Coronary artery (tissue), 2 donors: ENCODE measurements around the gene UCP2.

Experiments used
- DNase-seq: peaks from one replicate; pipeline ENCODE4 v3.0.0-alpha.2; 2017; ENCODE audit warnings: low spot score
- H3K27ac ChIP-seq, 2 donors: fragments of 200-600 bp; sonication (generic); one replicate each; pipeline ENCODE4 v1.5.1; 2016 to 2019
- H3K4me3 ChIP-seq: fragments of 200-600 bp; sonication (generic); 2 replicates; pipeline ENCODE4 v1.5.1; 2016; ENCODE audit warnings: mild to moderate bottlenecking, moderate library complexity
- TF ChIP-seq, protein P1 (sequence below): fragments of 200-600 bp; sonication (generic); IDR thresholded peaks from one replicate; pipeline ENCODE4 v1.5.1; 2019; ENCODE audit warnings: antibody characterized with exemption

UCP2 gene

GRCh38 chr11:74015919-74016684 lies 33.5 kb upstream of the UCP2 start:
- DNase-seq = no peak
- Histone ChIP-seq H3K27ac (no peak overlapping the region), H3K4me3 (no peak overlapping the region)
- TF ChIP-seq, protein P1, sequence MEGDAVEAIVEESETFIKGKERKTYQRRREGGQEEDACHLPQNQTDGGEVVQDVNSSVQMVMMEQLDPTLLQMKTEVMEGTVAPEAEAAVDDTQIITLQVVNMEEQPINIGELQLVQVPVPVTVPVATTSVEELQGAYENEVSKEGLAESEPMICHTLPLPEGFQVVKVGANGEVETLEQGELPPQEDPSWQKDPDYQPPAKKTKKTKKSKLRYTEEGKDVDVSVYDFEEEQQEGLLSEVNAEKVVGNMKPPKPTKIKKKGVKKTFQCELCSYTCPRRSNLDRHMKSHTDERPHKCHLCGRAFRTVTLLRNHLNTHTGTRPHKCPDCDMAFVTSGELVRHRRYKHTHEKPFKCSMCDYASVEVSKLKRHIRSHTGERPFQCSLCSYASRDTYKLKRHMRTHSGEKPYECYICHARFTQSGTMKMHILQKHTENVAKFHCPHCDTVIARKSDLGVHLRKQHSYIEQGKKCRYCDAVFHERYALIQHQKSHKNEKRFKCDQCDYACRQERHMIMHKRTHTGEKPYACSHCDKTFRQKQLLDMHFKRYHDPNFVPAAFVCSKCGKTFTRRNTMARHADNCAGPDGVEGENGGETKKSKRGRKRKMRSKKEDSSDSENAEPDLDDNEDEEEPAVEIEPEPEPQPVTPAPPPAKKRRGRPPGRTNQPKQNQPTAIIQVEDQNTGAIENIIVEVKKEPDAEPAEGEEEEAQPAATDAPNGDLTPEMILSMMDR = no peak

DNA sequence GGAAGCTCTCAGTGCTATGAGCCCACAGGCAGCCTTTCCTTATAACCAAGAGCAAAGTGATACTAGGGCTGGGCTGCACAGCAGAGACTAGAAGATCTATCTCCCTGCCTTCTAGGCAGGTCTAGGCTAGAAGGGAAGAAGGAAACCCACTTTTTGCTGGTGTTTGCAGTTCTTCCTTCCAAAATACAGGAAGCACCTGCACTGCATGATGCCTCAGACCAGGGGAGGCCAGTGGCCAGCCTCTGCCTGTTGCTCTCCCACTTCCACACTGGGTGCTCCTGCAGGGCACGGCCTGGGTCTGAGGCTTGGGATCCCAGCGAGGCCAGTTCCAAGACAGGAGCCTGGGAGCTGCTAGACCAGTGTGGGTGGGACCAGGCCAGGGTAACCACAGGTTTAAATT lies 32.2 kb upstream of the UCP2 start:
- H3K27ac ChIP-seq = peak overlapping the region in 1 of 2 donors; percentile 13
- no peak for DNase-seq
- TF ChIP-seq, protein P1 = no peak
- no peak overlapping the region for H3K4me3 ChIP-seq

- no peak overlapping the region for H3K27ac ChIP-seq
- H3K4me3 ChIP-seq = no peak overlapping the region
- no peak for DNase-seq
- TF ChIP-seq, protein P1 = no peak
Observed at GRCh38 chr11:74013141-74013540, 30.5 kb upstream of the UCP2 start.

DNA sequence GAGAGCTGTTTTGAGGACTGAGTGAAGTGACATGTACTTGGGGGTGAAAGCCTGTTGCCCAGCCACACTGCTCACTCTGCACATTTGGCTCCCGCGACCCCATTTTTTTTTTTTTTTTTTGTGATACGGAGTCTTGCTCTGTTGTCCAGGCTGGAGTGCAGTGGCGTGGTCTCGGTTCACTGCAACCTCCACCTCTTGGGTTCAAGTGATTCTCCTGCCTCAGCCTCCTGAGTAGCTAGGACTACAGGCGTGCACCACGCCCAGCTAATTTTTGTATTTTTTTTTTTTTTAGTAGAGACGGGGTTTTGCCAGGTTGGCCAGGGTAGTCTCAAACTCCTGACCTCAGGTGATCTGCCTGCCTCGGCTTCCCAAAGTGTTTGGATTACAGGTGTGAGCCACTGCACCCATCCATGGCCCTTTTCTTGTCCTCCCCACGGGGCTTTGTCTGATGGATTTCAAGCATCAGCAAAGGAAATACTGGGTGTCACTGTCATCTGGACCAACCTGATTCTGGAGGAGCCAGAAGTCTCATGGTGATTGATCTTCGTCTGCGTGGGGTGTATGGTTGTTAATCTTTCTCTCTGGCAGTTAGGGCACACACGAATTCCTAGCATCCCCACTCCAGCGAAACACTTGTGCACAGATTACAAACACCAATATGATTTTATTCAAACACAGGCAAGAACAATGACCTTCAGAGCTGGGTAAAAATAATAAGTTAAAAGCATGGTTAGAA lies 29.6 kb upstream of the UCP2 start:
- TF ChIP-seq, protein P1 = no peak
- Histone ChIP-seq H3K4me3 (no peak overlapping the region), H3K27ac (no peak overlapping the region)
- no peak for DNase-seq

DNA sequence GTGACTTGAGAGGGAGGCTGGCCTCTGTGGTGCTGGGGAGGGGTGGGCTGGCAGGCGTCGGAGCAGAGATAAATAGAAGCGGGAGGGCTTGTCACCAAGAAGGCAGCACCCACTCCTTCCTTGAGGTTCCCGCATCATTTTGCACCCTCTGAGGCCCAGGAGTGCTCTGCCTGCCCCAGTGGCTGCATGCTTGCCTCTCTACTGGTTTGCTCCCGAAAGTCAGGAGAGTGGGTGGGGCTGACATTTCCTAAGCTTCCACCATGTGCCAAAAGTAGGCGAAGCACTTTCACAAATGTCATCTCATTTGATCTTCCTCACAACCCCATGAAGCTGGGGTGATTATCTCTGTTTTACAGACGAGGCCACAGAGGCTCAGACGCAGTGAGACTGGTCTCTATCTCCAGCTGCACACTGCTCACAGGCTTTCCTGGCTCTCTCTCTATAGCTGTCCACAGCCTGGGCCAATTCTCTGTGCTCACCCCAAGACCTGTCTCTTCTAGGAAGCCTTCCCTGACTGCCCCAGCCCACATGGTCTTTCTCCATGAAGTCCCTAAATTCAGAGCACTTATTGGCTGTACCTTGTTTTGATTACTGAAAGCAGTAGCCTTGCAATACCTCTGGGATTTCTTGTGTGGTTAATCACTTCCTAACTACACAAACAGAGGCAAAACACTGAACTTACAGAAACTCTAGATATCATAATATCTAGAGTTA lies 28.9 kb upstream of the UCP2 start:
- TF ChIP-seq, protein P1 = no peak
- peak; percentile 67 for DNase-seq
- Histone ChIP-seq H3K27ac (peak overlapping the region in 1 of 2 donors; percentile 8), H3K4me3 (no peak overlapping the region)

DNA sequence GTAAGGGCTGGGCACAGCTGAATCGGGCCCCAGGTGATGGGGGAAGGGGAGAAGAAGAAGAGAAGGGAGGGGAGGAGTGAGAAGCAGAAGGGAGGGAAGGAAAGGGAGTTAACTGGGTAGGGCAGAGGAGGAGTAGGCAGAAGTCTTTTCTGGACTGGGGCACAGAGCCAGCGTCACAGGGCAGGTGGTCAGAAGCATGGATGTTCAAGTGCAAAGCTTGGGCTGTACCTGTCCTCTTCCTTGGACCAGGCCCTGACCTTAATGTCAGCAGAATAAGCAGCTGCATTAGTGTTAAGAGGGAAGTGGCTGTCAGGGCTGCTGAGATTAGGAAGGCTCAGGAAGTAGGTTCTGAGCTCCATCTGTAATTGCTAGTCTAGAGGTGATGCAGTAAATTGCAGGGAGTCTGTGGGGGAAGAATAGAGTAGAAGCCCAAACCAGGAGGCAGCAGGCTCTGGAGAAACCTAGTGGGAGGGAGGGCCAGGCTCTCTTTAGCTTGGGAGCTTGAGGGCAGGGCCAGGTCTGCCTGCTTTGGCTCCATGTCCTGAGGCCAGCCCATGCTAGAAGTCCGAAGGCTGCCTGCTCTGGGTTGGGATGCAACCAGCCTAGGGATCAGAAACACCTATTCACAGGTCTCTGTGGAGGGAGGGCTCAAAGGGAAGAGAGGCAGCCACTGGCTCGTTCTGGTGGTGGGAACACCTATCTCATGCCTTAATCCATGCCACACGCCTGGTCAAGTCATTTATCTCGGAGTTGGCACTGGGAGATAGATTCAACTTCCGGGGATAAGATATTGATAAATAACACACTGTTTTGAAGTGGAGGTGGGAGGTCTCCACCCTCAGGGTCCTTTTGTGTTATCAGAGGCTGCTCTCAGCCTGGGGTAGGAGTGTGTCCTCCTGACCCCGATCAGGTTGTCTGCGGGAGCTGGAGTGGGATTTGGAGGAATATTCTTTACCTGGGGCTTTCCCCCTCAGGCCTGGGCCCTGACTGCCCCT lies 28.0 kb upstream of the UCP2 start:
- DNase-seq = peak; percentile 70
- Histone ChIP-seq H3K27ac (no peak overlapping the region), H3K4me3 (no peak overlapping the region)
- TF ChIP-seq, protein P1 = no peak
